CD4-positive, CD25-positive, alpha-beta regulatory T cell (primary cell): Measurements from ENCODE around the gene RAB18. TPM values are rescaled to one million over a fixed set of nuclear protein-coding genes. Genes with fewer than 3 reads are reported as not detected.

Experiments used
- ATAC-seq, 2 donors: fragments of 150-1000 bp; cut with Tn5 transposase; one replicate each; pipeline ENCODE4 v1.10.0; 2021; ENCODE audit warnings: low read depth in 2 of 2, moderate number of reproducible peaks in 2 of 2, moderate library complexity in 1 of 2
- DNase-seq, 3 donors: peaks; one replicate each; pipeline versions ENCODE4 v3.0.0 to v3.0.0-alpha.2; 2012 to 2022; ENCODE audit warnings: mixed read lengths in 1 of 3
- H3K27ac ChIP-seq: one replicate; pipeline ENCODE4 v1.7.0; 2013; ENCODE audit warnings: mild to moderate bottlenecking, low read length; ENCODE audit not compliant: insufficient read depth, poor library complexity, severe bottlenecking
- H3K27me3 ChIP-seq: one replicate; pipeline ENCODE4 v1.7.0; 2013; ENCODE audit warnings: low read length; ENCODE audit not compliant: control insufficient read depth, insufficient read depth
- H3K36me3 ChIP-seq: one replicate; pipeline ENCODE4 v1.7.0; 2013; ENCODE audit warnings: mild to moderate bottlenecking, low read length, moderate library complexity; ENCODE audit not compliant: control insufficient read depth, insufficient read depth
- H3K4me1 ChIP-seq: 2 replicates; pipeline ENCODE4 v1.7.0; 2013; ENCODE audit warnings: mild to moderate bottlenecking, low read length; ENCODE audit not compliant: insufficient read depth, control insufficient read depth, poor library complexity, severe bottlenecking
- H3K4me3 ChIP-seq: one replicate; pipeline ENCODE4 v1.7.0; 2013; ENCODE audit warnings: low read depth, mild to moderate bottlenecking, low read length, moderate library complexity
- H3K9me3 ChIP-seq, 2 experiments: 1 replicate in 1 of 2; 2 replicates in 1 of 2; pipeline ENCODE4 v1.7.0; 2013; ENCODE audit warnings: low read length in 2 of 2, mild to moderate bottlenecking in 1 of 2, moderate library complexity in 1 of 2; ENCODE audit not compliant: control insufficient read depth in 2 of 2
- H3K27ac Mint-ChIP-seq, 3 donors: one replicate each; pipeline ENCODE4 v1.8.0; 2020 to 2022; ENCODE audit warnings: mild to moderate bottlenecking in 3 of 3, mixed read lengths in 3 of 3, moderate library complexity in 2 of 3
- H3K27me3 Mint-ChIP-seq: one replicate; pipeline ENCODE4 v1.8.0; 2022; ENCODE audit warnings: mild to moderate bottlenecking, mixed read lengths
- H3K36me3 Mint-ChIP-seq: one replicate; pipeline ENCODE4 v1.8.0; 2020; ENCODE audit warnings: mixed read lengths
- H3K4me1 Mint-ChIP-seq, 4 donors: one replicate each; pipeline ENCODE4 v1.8.0; 2020 to 2022; ENCODE audit warnings: mixed read lengths in 4 of 4, mild to moderate bottlenecking in 1 of 4
- H3K4me3 Mint-ChIP-seq, 4 donors: one replicate each; pipeline ENCODE4 v1.8.0; 2020 to 2022; ENCODE audit warnings: mild to moderate bottlenecking in 4 of 4, mixed read lengths in 4 of 4, moderate library complexity in 3 of 4
- H3K9me3 Mint-ChIP-seq, 7 donors: one replicate each; pipeline ENCODE4 v1.8.0; 2020 to 2022; ENCODE audit warnings: mixed read lengths in 7 of 7, mild to moderate bottlenecking in 3 of 7, moderate library complexity in 2 of 7
- polyA plus RNA-seq, 4 donors: library from polyadenylated mRNA; unstranded; fragments of 300-500 nt; fragmentation: Illumina TruSeq; gene quantifications; one replicate each; pipeline ENCODE4 v1.2.3, GENCODE V29; 2021
- total RNA-seq: library from RNA; stranded (reverse); gene quantifications from one replicate; pipeline ENCODE4 v1.2.3, GENCODE V29; 2022

Gene RAB18
- total and polyA plus RNA-seq, 5 donors from 2014 or later, result 73.4 to 110 (median 84.3) TPM

DNA sequence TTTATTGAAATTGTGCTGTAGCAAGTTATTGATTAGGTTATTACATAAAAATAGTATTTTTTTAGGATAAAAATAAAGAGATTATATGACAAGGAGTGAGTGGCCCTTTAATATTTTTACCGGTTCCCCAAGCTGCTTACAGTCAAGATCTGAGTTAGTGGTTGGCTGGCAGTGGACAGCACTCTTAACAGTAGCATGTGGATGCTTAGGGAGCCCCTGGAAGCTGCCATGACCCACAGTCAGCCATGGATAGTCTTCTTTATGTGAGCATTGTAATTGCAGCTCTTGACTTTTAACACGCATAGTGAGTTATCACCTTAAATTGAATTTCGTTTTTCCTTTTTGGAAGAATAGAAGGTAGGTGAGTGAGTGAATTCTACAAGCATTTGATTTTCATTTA, 22.1 kb downstream of the RAB18 start:
- H3K27ac ChIP-seq, result no peak overlapping the region
- no peak for ATAC-seq

GRCh38 chr10:27527666-27528295, 23.7 kb downstream of the RAB18 start:
- Mint-ChIP-seq H3K27ac (peak overlapping the region in 2 of 3 donors; percentile 25 to 66), H3K36me3 (peaks cover 8% of the 10 kb centered on the region), H3K9me3 (no peaks in the 10 kb centered on the region), H3K4me1 (peaks cover 55 to 70% (median 65%) of the 10 kb centered on the region in 4 donors), H3K27me3 (no peaks in the 10 kb centered on the region), H3K4me3 (no peak overlapping the region)
- no peak overlapping the region for H3K4me3 ChIP-seq
- H3K9me3 ChIP-seq, result no peaks in the 10 kb centered on the region
- no peak for DNase-seq
- no peak for ATAC-seq
- peaks cover 11% of the 10 kb centered on the region for H3K36me3 ChIP-seq
- no peak overlapping the region for H3K27ac ChIP-seq
- H3K4me1 ChIP-seq, result peaks cover 10% of the 10 kb centered on the region
- no peaks in the 10 kb centered on the region for H3K27me3 ChIP-seq

More for the DNA sequence above, 22.1 kb downstream of the RAB18 start:
- Histone ChIP-seq H3K4me1 (peaks cover 10% of the 10 kb centered on the region), H3K4me3 (no peak overlapping the region), H3K9me3 (no peaks in the 10 kb centered on the region), H3K27me3 (no peaks in the 10 kb centered on the region), H3K36me3 (peaks cover 9% of the 10 kb centered on the region)
- Mint-ChIP-seq H3K27me3 (no peaks in the 10 kb centered on the region), H3K9me3 (no peaks in the 10 kb centered on the region), H3K4me1 (peaks cover 57 to 78% (median 71%) of the 10 kb centered on the region in 4 donors), H3K4me3 (peak overlapping the region in 1 of 4 donors; percentile 21), H3K36me3 (peaks cover 5% of the 10 kb centered on the region), H3K27ac (no peak overlapping the region)
- DNase-seq, result no peak

- no peak overlapping the region for H3K4me3 Mint-ChIP-seq
- peaks cover 48 to 61% (median 58%) of the 10 kb centered on the region in 4 donors for H3K4me1 Mint-ChIP-seq
Measured at GRCh38 chr10:27529010-27529783, 25.1 kb downstream of the RAB18 start.

GRCh38 chr10:27530477-27530876, 26.4 kb downstream of the RAB18 start:
- no peak for ATAC-seq
- Mint-ChIP-seq H3K9me3 (no peaks in the 10 kb centered on the region), H3K4me3 (no peak overlapping the region), H3K36me3 (peaks cover 8% of the 10 kb centered on the region), H3K27me3 (no peaks in the 10 kb centered on the region), H3K4me1 (peaks cover 45 to 48% (median 46%) of the 10 kb centered on the region in 4 donors), H3K27ac (peak overlapping the region in 1 of 3 donors; percentile 33)
- Histone ChIP-seq H3K27ac (no peak overlapping the region), H3K4me3 (no peak overlapping the region), H3K27me3 (no peaks in the 10 kb centered on the region), H3K4me1 (peaks cover 4% of the 10 kb centered on the region), H3K36me3 (peaks cover 21% of the 10 kb centered on the region), H3K9me3 (no peaks in the 10 kb centered on the region)
- no peak for DNase-seq

More at GRCh38 chr10:27529010-27529783, 25.1 kb downstream of the RAB18 start:
- DNase-seq, result no peak
- Mint-ChIP-seq H3K36me3 (peaks cover 8% of the 10 kb centered on the region), H3K9me3 (no peaks in the 10 kb centered on the region), H3K27me3 (no peaks in the 10 kb centered on the region), H3K27ac (peak overlapping the region in 1 of 3 donors; percentile 18)
- Histone ChIP-seq H3K9me3 (no peaks in the 10 kb centered on the region), H3K27ac (no peak overlapping the region), H3K4me1 (peaks cover 7% of the 10 kb centered on the region), H3K36me3 (peaks cover 17% of the 10 kb centered on the region), H3K4me3 (no peak overlapping the region), H3K27me3 (no peaks in the 10 kb centered on the region)
- ATAC-seq, result no peak

DNA sequence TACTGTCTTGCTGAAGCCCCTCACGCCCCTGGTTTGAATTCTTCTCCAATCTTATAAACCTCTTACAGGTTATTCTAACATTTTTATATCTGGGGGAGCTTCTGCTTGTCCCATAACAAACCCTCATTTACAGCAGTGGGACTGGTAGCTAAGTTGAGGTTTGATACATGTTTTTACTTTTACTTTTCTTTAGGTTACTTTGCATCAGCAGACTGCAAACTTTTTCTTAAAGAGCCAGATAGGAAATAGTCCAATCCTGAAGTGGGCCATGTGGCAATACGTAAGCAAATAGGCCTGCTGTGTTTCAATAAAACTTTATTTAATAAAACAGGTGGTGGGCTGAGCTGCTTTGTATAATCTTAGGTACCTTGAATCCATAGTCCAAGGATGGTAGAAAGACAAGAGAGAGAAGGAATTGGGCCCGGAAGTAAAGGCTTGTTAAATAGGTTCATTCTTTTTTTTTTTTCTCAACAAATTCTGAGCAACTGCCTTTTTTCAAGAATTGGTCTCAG, 27.3 kb downstream of the RAB18 start:
- Mint-ChIP-seq H3K27me3 (no peaks in the 10 kb centered on the region), H3K36me3 (peaks cover 8% of the 10 kb centered on the region), H3K4me3 (no peak overlapping the region), H3K27ac (peak overlapping the region; percentile 2 to 59 (median 54)), H3K9me3 (no peaks in the 10 kb centered on the region), H3K4me1 (peaks cover 39 to 45% (median 42%) of the 10 kb centered on the region in 4 donors)
- H3K4me1 ChIP-seq, result peaks cover 4% of the 10 kb centered on the region
- H3K27ac ChIP-seq, result no peak overlapping the region
- H3K9me3 ChIP-seq, result no peaks in the 10 kb centered on the region
- ATAC-seq (no peak), DNase-seq (peak in 1 of 3 donors; percentile 37)
- peaks cover 26% of the 10 kb centered on the region for H3K36me3 ChIP-seq
- H3K27me3 ChIP-seq, result no peaks in the 10 kb centered on the region
- H3K4me3 ChIP-seq, result no peak overlapping the region

GRCh38 chr10:27534161-27534700, 30.1 kb downstream of the RAB18 start:
- DNase-seq (no peak), ATAC-seq (no peak)
- H3K27ac Mint-ChIP-seq, result no peak overlapping the region
- no peak overlapping the region for H3K4me3 Mint-ChIP-seq
- no peaks in the 10 kb centered on the region for H3K9me3 Mint-ChIP-seq
- Histone ChIP-seq H3K4me3 (no peak overlapping the region), H3K27ac (no peak overlapping the region), H3K4me1 (no peaks in the 10 kb centered on the region), H3K36me3 (peaks cover 53% of the 10 kb centered on the region), H3K9me3 (no peaks in the 10 kb centered on the region), H3K27me3 (no peaks in the 10 kb centered on the region)
- H3K4me1 Mint-ChIP-seq, result peaks cover 26 to 29% (median 28%) of the 10 kb centered on the region in 4 donors
- peaks cover 24% of the 10 kb centered on the region for H3K36me3 Mint-ChIP-seq
- H3K27me3 Mint-ChIP-seq, result no peaks in the 10 kb centered on the region

DNA sequence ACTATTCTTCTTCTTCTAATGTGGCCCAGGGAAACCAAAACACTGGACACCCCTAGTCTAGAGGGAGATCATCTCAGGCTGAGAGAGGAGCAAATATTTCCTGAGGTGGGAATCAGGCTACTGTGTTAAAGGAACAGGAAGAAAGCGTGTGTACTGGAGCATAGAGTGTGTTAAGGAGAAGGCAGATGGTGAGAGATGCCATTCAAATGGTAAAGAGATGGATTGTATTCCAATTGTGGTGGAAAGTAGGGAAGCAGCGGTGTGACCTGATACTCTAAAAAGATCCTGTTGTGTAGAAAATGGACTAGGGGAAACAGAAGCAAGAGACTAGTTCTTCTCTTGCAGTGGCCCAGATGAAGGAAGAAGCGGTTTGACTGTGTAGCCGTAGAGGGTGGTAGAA, 31.2 kb downstream of the RAB18 start:
- no peak overlapping the region for H3K27ac ChIP-seq
- ATAC-seq (no peak), DNase-seq (no peak)
- Mint-ChIP-seq H3K4me3 (no peak overlapping the region), H3K27me3 (no peaks in the 10 kb centered on the region), H3K4me1 (peaks cover 17 to 31% (median 20%) of the 10 kb centered on the region in 4 donors), H3K36me3 (peaks cover 24% of the 10 kb centered on the region), H3K27ac (no peak overlapping the region), H3K9me3 (no peaks in the 10 kb centered on the region)
- no peaks in the 10 kb centered on the region for H3K4me1 ChIP-seq
- H3K9me3 ChIP-seq, result no peaks in the 10 kb centered on the region
- H3K27me3 ChIP-seq, result no peaks in the 10 kb centered on the region
- peaks cover 55% of the 10 kb centered on the region for H3K36me3 ChIP-seq
- no peak overlapping the region for H3K4me3 ChIP-seq
